ENCODE results near the gene MARCHF3.

The MARCHF3 gene

DNA sequence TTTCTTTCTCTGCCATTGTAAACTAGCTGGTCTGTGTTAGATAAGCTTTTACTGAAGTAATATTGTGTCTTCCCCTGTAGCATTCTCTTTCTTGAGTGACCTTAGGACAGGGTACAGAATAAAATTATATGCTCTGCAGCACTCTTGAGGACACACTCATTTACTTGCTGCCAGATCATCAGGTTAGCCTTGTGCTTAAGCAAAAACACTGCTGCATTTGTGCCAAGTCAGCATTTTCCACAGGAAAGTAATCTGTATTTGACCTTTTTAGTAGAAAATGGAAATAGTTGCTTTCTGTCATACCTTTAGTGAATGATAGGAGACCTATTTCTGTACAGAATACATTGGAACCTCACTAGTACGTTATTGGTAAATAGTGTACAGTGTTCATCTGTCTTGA, 199.2 kb downstream of the MARCHF3 start:
- Histone ChIP-seq H3K4me3 (ENCODE audit: low read length, poor library complexity, severe bottlenecking) (no peak overlapping the region), H3K79me2 (ENCODE audit: insufficient read depth, low read length) (no peaks in the 10 kb centered on the region), H3F3A (ENCODE audit: low read depth) (no peaks in the 10 kb centered on the region), H3K27me3 (ENCODE audit: insufficient read depth, low read length, poor library complexity, severe bottlenecking) (no peaks in the 10 kb centered on the region), H3K4me1 (ENCODE audit: insufficient read depth, low read length, poor library complexity, severe bottlenecking) (no peaks in the 10 kb centered on the region), H3K9me2 (replicated peaks; ENCODE audit: low read depth, low read length) (no peaks in the 10 kb centered on the region), H4K20me1 (ENCODE audit: insufficient read depth, low read length, poor library complexity, severe bottlenecking) (peaks cover 7% of the 10 kb centered on the region), H3K36me3 (ENCODE audit: insufficient read depth, low read length) (peaks cover 92% of the 10 kb centered on the region), H3K9ac (ENCODE audit: low read depth, low read length, poor library complexity, severe bottlenecking) (no peak overlapping the region), H3K4me2 (ENCODE audit: low read depth, low read length, poor library complexity, severe bottlenecking) (no peak overlapping the region), H3K9me3 (ENCODE audit: insufficient read depth, low read depth, low read length) (no peaks in the 10 kb centered on the region), H2AFZ (ENCODE audit: low read length) (no peak overlapping the region)
- TF ChIP-seq EZH2phosphoT487 (IDR thresholded peaks at IDR 0.05; ENCODE audit: borderline replicate concordance), result no peak
- TF ChIP-seq, protein P1, sequence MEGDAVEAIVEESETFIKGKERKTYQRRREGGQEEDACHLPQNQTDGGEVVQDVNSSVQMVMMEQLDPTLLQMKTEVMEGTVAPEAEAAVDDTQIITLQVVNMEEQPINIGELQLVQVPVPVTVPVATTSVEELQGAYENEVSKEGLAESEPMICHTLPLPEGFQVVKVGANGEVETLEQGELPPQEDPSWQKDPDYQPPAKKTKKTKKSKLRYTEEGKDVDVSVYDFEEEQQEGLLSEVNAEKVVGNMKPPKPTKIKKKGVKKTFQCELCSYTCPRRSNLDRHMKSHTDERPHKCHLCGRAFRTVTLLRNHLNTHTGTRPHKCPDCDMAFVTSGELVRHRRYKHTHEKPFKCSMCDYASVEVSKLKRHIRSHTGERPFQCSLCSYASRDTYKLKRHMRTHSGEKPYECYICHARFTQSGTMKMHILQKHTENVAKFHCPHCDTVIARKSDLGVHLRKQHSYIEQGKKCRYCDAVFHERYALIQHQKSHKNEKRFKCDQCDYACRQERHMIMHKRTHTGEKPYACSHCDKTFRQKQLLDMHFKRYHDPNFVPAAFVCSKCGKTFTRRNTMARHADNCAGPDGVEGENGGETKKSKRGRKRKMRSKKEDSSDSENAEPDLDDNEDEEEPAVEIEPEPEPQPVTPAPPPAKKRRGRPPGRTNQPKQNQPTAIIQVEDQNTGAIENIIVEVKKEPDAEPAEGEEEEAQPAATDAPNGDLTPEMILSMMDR (conservative IDR thresholded peaks at IDR 0.05; ENCODE audit: low read length), result no peak

GRCh38 chr5:126830061-126830460, 200.3 kb downstream of the MARCHF3 start:
- Histone ChIP-seq H3F3A (ENCODE audit: low read depth) (no peaks in the 10 kb centered on the region), H3K4me2 (ENCODE audit: low read depth, low read length, poor library complexity, severe bottlenecking) (no peak overlapping the region), H3K9ac (ENCODE audit: low read depth, low read length, poor library complexity, severe bottlenecking) (no peak overlapping the region), H3K9me3 (ENCODE audit: insufficient read depth, low read depth, low read length) (no peaks in the 10 kb centered on the region), H3K4me1 (ENCODE audit: insufficient read depth, low read length, poor library complexity, severe bottlenecking) (no peaks in the 10 kb centered on the region), H3K9me2 (replicated peaks; ENCODE audit: low read depth, low read length) (no peaks in the 10 kb centered on the region), H4K20me1 (ENCODE audit: insufficient read depth, low read length, poor library complexity, severe bottlenecking) (peaks cover 7% of the 10 kb centered on the region), H3K79me2 (ENCODE audit: insufficient read depth, low read length) (0 out of 2 replicates have a peak, but pooled peaks cover 6% of the 10 kb centered on the region), H3K27me3 (ENCODE audit: insufficient read depth, low read length, poor library complexity, severe bottlenecking) (no peaks in the 10 kb centered on the region), H3K4me3 (ENCODE audit: low read length, poor library complexity, severe bottlenecking) (no peak overlapping the region), H3K36me3 (ENCODE audit: insufficient read depth, low read length) (peaks cover 92% of the 10 kb centered on the region), H2AFZ (ENCODE audit: low read length) (no peak overlapping the region)
- TF ChIP-seq EZH2phosphoT487 (IDR thresholded peaks at IDR 0.05; ENCODE audit: borderline replicate concordance), result no peak
- TF ChIP-seq, protein P1 (conservative IDR thresholded peaks at IDR 0.05; ENCODE audit: low read length), result no peak

GRCh38 chr5:126829098-126829497, 201.3 kb downstream of the MARCHF3 start:
- Histone ChIP-seq H3K9me3 (ENCODE audit: insufficient read depth, low read depth, low read length) (no peaks in the 10 kb centered on the region), H3K4me3 (ENCODE audit: low read length, poor library complexity, severe bottlenecking) (no peak overlapping the region), H3K9ac (ENCODE audit: low read depth, low read length, poor library complexity, severe bottlenecking) (no peak overlapping the region), H3K9me2 (replicated peaks; ENCODE audit: low read depth, low read length) (no peaks in the 10 kb centered on the region), H3K4me2 (ENCODE audit: low read depth, low read length, poor library complexity, severe bottlenecking) (no peak overlapping the region), H3K27me3 (ENCODE audit: insufficient read depth, low read length, poor library complexity, severe bottlenecking) (no peaks in the 10 kb centered on the region), H3K4me1 (ENCODE audit: insufficient read depth, low read length, poor library complexity, severe bottlenecking) (no peaks in the 10 kb centered on the region), H3K36me3 (ENCODE audit: insufficient read depth, low read length) (peaks cover 90% of the 10 kb centered on the region), H3K79me2 (ENCODE audit: insufficient read depth, low read length) (0 out of 2 replicates have a peak, but pooled peaks cover 6% of the 10 kb centered on the region), H3F3A (ENCODE audit: low read depth) (no peaks in the 10 kb centered on the region), H2AFZ (ENCODE audit: low read length) (no peak overlapping the region), H4K20me1 (ENCODE audit: insufficient read depth, low read length, poor library complexity, severe bottlenecking) (peaks cover 7% of the 10 kb centered on the region)
- no peak for TF ChIP-seq EZH2phosphoT487 (IDR thresholded peaks at IDR 0.05; ENCODE audit: borderline replicate concordance)
- TF ChIP-seq, protein P1 (conservative IDR thresholded peaks at IDR 0.05; ENCODE audit: low read length), result no peak

Measured in Loucy (cell line).